Thyroid gland (tissue), 4 donors: ENCODE measurements around the gene SEMA4D. TPM values are rescaled to one million over a fixed set of nuclear protein-coding genes. Genes with fewer than 3 reads are reported as not detected.

Experiments
- DNase-seq, 2 donors: peaks; one replicate each; pipeline ENCODE4 v3.0.0-alpha.2; 2019
- H3K27ac ChIP-seq, 3 donors: fragments of 200-600 bp; sonication (generic); 1 replicate in 2 of 3; 2 replicates in 1 of 3; pipeline ENCODE4 v1.5.1; 2016 to 2019; ENCODE audit warnings: mild to moderate bottlenecking in 1 of 3, moderate library complexity in 1 of 3
- H3K27me3 ChIP-seq: fragments of 200-600 bp; sonication (generic); one replicate; pipeline ENCODE4 v1.5.1; 2019
- H3K36me3 ChIP-seq, 2 donors: fragments of 200-600 bp; sonication (generic); one replicate each; pipeline ENCODE4 v1.5.1; 2016 to 2019
- H3K4me1 ChIP-seq, 2 donors: fragments of 200-600 bp; sonication (generic); one replicate each; pipeline ENCODE4 v1.5.1; 2017 to 2019
- H3K4me3 ChIP-seq, 3 donors: fragments of 200-600 bp; sonication (generic); replicated peaks in 1 of 3; 1 replicate in 2 of 3; 2 replicates in 1 of 3; pipeline ENCODE4 v1.5.1; 2016; ENCODE audit warnings: mild to moderate bottlenecking in 1 of 3
- H3K9me3 ChIP-seq: fragments of 200-600 bp; sonication (generic); one replicate; pipeline ENCODE4 v1.5.1; 2017
- POLR2A ChIP-seq, 2 donors: fragments of 450-650 bp; IDR thresholded peaks; one replicate each; pipeline ENCODE4 v1.6.1; 2017; ENCODE audit warnings: antibody characterized with exemption in 2 of 2, mild to moderate bottlenecking in 2 of 2, moderate library complexity in 1 of 2
- WGBS, 2 donors: methylation state at CpG; one replicate each; pipeline ENCODE4 v1.1.5; 2017; 5-methylcytosine and 5-hydroxymethylcytosine counted together
- intact Hi-C: fragments of 100-400 bp; cut with DNase I; formaldehyde crosslinking; loops from one replicate; pipeline ENCODE4 v1.15.1; 2023
- total RNA-seq, 4 donors: library from RNA; depleted of rRNA; stranded (reverse); fragments of >200 nt; gene quantifications; one replicate each; pipeline ENCODE4 v1.2.3, GENCODE V29; 2016
- TF ChIP-seq, protein P1 (sequence below), 6 experiments: fragments of 200-600 bp in 3 of 6; fragments of 450-650 bp in 3 of 6; sonication (generic) in 3 of 6; IDR thresholded peaks; one replicate each; pipeline ENCODE4 v1.5.1; 2016 to 2019; ENCODE audit warnings: antibody characterized with exemption in 6 of 6, mild to moderate bottlenecking in 2 of 6, inconsistent platforms in 1 of 6, moderate library complexity in 1 of 6

Gene SEMA4D
- total RNA-seq, 4 donors from 2014 or later, result 19.9 to 29.6 (median 28.9) TPM

DNA sequence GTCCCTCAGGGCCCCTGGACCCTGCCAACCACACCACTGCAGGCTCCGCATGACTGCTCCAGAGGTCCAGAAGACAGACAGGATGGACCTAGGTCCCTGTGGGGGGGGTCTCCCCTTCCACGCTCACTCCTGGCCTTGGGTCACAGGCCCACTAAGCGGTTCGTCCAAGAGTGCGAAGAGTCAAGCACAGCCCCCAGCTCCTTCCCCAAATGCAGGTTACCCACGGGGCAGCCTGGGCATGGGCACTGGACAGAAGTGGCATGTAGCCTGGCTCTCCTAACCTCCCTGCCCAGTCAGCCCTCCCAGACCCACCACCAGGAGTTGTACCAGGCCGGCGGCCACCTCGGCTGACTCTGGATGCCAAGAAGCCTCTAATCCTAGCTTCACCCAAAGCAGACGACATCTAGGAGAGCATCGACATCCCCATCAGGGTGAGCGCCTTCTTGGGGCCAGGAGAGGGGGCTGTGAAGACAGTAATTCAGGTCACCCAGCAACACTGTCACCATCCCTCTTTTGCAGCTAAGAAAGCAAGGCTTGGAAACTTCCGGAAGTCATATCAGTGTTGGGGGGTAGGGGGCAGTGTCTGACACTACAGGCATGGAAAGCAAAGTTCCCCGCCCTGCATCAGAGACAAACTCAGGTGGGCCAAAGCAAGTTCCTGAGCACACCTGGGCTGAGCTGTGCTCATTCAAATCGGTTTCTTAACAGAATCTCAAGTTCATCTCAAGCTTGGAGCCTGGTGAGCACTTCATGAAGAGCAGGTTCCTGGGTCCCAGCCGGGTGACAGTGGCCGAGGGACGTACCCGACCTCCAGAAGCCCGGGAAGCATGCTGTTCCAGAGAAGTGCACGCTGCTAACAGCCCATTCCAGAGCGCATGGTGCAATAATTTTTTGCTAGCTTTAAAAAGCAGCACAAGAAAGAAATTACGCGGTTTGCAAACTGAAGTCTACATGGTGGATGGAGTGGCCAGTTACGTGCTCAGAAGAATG is 68.7 kb downstream of the SEMA4D start:
- Histone ChIP-seq H3K27ac (no peak overlapping the region), H3K4me1 (peaks cover 14 to 35% of the 10 kb centered on the region in 2 donors), H3K36me3 (no peaks in the 10 kb centered on the region), H3K27me3 (no peaks in the 10 kb centered on the region), H3K9me3 (no peaks in the 10 kb centered on the region), H3K4me3 (no peak overlapping the region)
- TF ChIP-seq, protein P1, sequence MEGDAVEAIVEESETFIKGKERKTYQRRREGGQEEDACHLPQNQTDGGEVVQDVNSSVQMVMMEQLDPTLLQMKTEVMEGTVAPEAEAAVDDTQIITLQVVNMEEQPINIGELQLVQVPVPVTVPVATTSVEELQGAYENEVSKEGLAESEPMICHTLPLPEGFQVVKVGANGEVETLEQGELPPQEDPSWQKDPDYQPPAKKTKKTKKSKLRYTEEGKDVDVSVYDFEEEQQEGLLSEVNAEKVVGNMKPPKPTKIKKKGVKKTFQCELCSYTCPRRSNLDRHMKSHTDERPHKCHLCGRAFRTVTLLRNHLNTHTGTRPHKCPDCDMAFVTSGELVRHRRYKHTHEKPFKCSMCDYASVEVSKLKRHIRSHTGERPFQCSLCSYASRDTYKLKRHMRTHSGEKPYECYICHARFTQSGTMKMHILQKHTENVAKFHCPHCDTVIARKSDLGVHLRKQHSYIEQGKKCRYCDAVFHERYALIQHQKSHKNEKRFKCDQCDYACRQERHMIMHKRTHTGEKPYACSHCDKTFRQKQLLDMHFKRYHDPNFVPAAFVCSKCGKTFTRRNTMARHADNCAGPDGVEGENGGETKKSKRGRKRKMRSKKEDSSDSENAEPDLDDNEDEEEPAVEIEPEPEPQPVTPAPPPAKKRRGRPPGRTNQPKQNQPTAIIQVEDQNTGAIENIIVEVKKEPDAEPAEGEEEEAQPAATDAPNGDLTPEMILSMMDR (IDR thresholded peaks at IDR 0.05), result no peak
- TF ChIP-seq POLR2A (IDR thresholded peaks at IDR 0.05), result no peak
- no peak for DNase-seq
- intact Hi-C loops, result no loop called here
- WGBS, 2 donors, result 87 to 92% methylated on average over 20 to 22 of the region's 25 CpGs

DNA sequence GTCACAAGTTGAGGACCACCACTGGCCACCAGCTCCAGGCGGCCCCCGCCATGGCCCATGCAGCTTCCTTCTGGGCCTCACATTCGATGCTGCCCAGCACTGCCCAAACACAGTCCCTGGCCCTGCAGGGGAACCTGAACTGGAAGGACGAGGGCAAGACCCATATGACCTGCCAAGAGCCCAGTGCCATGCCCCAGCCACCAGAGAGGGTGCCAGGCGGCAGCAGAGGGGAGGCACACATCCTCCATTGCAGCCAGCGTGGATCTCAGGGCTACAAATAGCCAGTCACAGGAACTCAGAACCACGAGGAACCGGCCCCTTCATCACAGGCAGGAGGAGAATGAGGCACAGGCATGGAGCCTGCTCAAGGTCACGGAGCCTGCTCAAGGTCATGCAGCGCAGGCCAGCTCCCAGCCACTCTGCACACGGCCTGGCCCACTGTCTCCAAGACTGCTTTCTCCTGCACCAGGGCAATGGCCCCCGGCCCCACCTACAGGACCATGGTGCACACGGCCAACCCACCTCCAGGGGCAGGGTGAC is 69.6 kb downstream of the SEMA4D start:
- H3K4me1 ChIP-seq, result peaks cover 14 to 34% of the 10 kb centered on the region in 2 donors
- intact Hi-C loops, result no loop called here
- H3K36me3 ChIP-seq, result no peaks in the 10 kb centered on the region
- TF ChIP-seq POLR2A (IDR thresholded peaks at IDR 0.05), result no peak
- TF ChIP-seq, protein P1 (IDR thresholded peaks at IDR 0.05), result no peak
- no peaks in the 10 kb centered on the region for H3K27me3 ChIP-seq
- DNase-seq, result no peak
- WGBS, 2 donors, result 95 to 97% methylated on average over 5 to 6 of the region's 13 CpGs
- no peak overlapping the region for H3K27ac ChIP-seq
- no peak overlapping the region for H3K4me3 ChIP-seq
- H3K9me3 ChIP-seq, result no peaks in the 10 kb centered on the region

DNA sequence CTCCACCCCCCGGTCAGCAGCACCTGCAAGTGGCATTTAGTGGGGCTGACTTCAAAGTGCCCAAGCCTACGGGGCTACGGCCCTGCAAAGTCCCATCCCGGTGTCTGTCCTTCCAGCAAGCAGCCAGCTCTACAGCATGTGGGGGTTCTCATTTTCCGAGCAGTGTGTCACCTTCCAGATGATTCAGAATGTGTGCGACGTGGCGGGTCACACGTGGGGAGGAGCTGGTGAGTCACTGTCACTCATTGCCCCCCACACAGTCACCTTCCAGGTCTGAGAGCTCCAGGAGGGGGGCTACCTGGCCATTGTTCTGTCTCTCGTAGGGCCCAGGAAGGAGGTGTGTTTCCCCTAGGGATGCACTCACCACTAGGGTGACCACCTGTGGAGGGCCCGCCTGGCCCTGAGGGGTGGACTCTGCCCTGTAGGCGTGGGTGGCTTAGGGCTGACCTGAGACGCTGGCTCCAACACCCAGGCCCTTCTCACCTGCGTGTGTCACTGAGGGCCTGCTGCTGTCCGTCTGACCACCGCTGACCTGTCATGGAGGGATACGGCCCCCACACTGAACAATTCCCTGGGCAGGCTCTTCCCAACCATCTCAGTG is 70.2 kb downstream of the SEMA4D start:
- intact Hi-C loops, result no loop called here
- no peaks in the 10 kb centered on the region for H3K27me3 ChIP-seq
- H3K9me3 ChIP-seq, result no peaks in the 10 kb centered on the region
- DNase-seq, result no peak
- TF ChIP-seq, protein P1 (IDR thresholded peaks at IDR 0.05), result no peak
- no peak for TF ChIP-seq POLR2A (IDR thresholded peaks at IDR 0.05)
- 94 to 95% methylated on average over 11 to 13 of the region's 17 CpGs for WGBS, 2 donors
- H3K4me3 ChIP-seq, result no peak overlapping the region
- H3K27ac ChIP-seq, result no peak overlapping the region
- no peaks in the 10 kb centered on the region for H3K36me3 ChIP-seq
- peaks cover 11 to 29% of the 10 kb centered on the region in 2 donors for H3K4me1 ChIP-seq

DNA sequence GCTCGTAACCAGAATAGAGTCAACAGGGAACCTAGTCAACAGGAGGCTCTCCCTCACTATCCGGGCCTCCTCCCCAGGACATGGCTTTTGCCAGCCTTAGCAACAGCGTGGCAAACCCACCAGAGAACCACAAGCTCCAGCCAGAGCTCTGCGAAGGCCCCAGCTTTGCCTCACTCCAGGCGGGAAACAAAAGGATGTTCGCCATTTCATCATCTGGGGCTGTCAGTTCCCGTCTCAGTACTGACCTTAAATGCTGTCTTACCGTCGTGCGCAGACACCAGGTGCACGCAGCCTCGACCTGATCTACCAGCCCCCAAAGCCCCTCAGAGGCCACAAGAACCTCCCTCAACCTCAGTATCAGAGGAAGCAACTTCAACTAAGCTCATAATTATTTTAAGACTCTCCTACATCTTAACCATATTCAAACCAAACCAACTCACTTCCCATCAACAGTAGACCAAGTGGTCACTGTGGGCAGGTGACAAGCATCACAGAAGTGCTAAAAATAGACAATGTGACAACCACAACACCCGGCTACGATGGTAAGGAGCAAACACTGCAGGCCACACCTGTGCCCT is 71.4 kb downstream of the SEMA4D start:
- TF ChIP-seq POLR2A (IDR thresholded peaks at IDR 0.05), result no peak
- TF ChIP-seq, protein P1 (IDR thresholded peaks at IDR 0.05), result no peak
- no peaks in the 10 kb centered on the region for H3K36me3 ChIP-seq
- no peak for DNase-seq
- H3K27me3 ChIP-seq, result no peaks in the 10 kb centered on the region
- no peak overlapping the region for H3K4me3 ChIP-seq
- H3K9me3 ChIP-seq, result no peaks in the 10 kb centered on the region
- WGBS, 2 donors, result 77 to 88% methylated on average over 14 of the region's 14 CpGs
- intact Hi-C loops, result no loop called here
- no peak overlapping the region for H3K27ac ChIP-seq
- peaks cover 0 to 18% of the 10 kb centered on the region in 2 donors for H3K4me1 ChIP-seq
